Keratinocyte (primary cell): ENCODE data around the gene SERP2. TPM values are rescaled to one million over a fixed set of nuclear protein-coding genes. Genes with fewer than 3 reads are reported as not detected.

Experiments used
- DNase-seq: peaks from one replicate; pipeline ENCODE4 v3.0.0-alpha.2; 2011; ENCODE audit warnings: low read depth, missing footprints, low spot score
- FAIRE-seq: peaks from 2 replicates; lab custom pipeline; 2011; peaks lifted over from hg19 to GRCh38; lab: Jason Lieb, UNC
- H2AFZ ChIP-seq: 2 replicates; pipeline ENCODE4 v1.6.0; 2012; ENCODE audit warnings: low read length, control low read depth, inconsistent platforms; ENCODE audit not compliant: control insufficient read depth
- H3K27ac ChIP-seq: 2 replicates; pipeline ENCODE4 v1.5.1; 2011; ENCODE audit warnings: low read length; ENCODE audit not compliant: control insufficient read depth, insufficient read depth
- H3K27me3 ChIP-seq: 3 replicates; pipeline ENCODE4 v1.6.0; 2011; ENCODE audit warnings: low read length; ENCODE audit not compliant: control insufficient read depth, insufficient read depth; ENCODE audit errors: extremely low read depth
- H3K36me3 ChIP-seq, 2 experiments: 2 replicates in 1 of 2; 3 replicates in 1 of 2; pipeline ENCODE4 v1.5.1; 2011; ENCODE audit warnings: low read length in 2 of 2, mild to moderate bottlenecking in 1 of 2; ENCODE audit not compliant: control insufficient read depth in 2 of 2, insufficient read depth in 2 of 2; ENCODE audit errors: extremely low read depth in 1 of 2
- H3K4me1 ChIP-seq: 3 replicates; pipeline ENCODE4 v1.5.1; 2011; ENCODE audit warnings: low read length; ENCODE audit not compliant: control insufficient read depth, insufficient read depth; ENCODE audit errors: extremely low read depth
- H3K4me2 ChIP-seq: 3 replicates; pipeline ENCODE4 v1.6.0; 2011; ENCODE audit warnings: low read depth, low read length; ENCODE audit not compliant: control insufficient read depth, insufficient read depth; ENCODE audit errors: extremely low read depth
- H3K4me3 ChIP-seq, 3 experiments: fragments of 200-600 bp in 1 of 3; sonication (generic) in 1 of 3; 2 replicates in 2 of 3; 3 replicates in 1 of 3; pipeline ENCODE4 v1.5.1; 2011 to 2016; ENCODE audit warnings: low read length in 3 of 3, mild to moderate bottlenecking in 3 of 3, control low read depth in 2 of 3, inconsistent platforms in 1 of 3, low read depth in 1 of 3, mixed read lengths in 1 of 3, mixed run types in 1 of 3, moderate library complexity in 1 of 3; ENCODE audit not compliant: control insufficient read depth in 2 of 3, insufficient read depth in 2 of 3; ENCODE audit errors: extremely low read depth in 1 of 3
- H3K79me2 ChIP-seq: 2 replicates; pipeline ENCODE4 v1.6.0; 2012; ENCODE audit warnings: low read length; ENCODE audit not compliant: control insufficient read depth, insufficient read depth
- H3K9ac ChIP-seq: 3 replicates; pipeline ENCODE4 v1.6.0; 2011; ENCODE audit warnings: low read length; ENCODE audit not compliant: control insufficient read depth, insufficient read depth; ENCODE audit errors: extremely low read depth
- H3K9me1 ChIP-seq: 3 replicates; pipeline ENCODE4 v1.6.0; 2011; ENCODE audit warnings: low read length; ENCODE audit not compliant: control insufficient read depth, insufficient read depth; ENCODE audit errors: extremely low read depth
- H3K9me3 ChIP-seq: 2 replicates; pipeline ENCODE4 v1.5.1; 2012; ENCODE audit warnings: low read depth, low read length; ENCODE audit not compliant: control insufficient read depth
- H4K20me1 ChIP-seq: 3 replicates; pipeline ENCODE4 v1.6.0; 2011; ENCODE audit warnings: low read length; ENCODE audit not compliant: control insufficient read depth, insufficient read depth; ENCODE audit errors: extremely low read depth
- EZH2 ChIP-seq: IDR thresholded peaks from one replicate; pipeline ENCODE4 v1.6.1; 2012; ENCODE audit warnings: inconsistent platforms, mild to moderate bottlenecking, low read length, moderate library complexity
- dilution Hi-C: fragments of 300-500 bp; cut with MboI; formaldehyde crosslinking; loops from one replicate; pipeline ENCODE4 v1.7.0; 2020; ENCODE audit warnings: low sequenced_read_pairs; ENCODE audit not compliant: extremely low pct_ligation_motif_present
- polyA plus RNA-seq, 5 experiments: library from polyadenylated mRNA; depleted of rRNA in 3 of 5; stranded (reverse) in 3 of 5; stranded (forward) in 1 of 5; unstranded in 1 of 5; fragments of >200 nt; gene quantifications; 1 replicate in 1 of 5; 2 replicates in 3 of 5; 3 replicates in 1 of 5; pipeline versions ENCODE4 v1.2.1 to v1.2.3, GENCODE V29; 2011 to 2012; ENCODE audit warnings: missing spikeins in 2 of 5, low read depth in 1 of 5, low replicate concordance in 1 of 5
- TF ChIP-seq, protein P1 (sequence below), 3 experiments: IDR thresholded peaks in 1 of 3; conservative IDR thresholded peaks in 1 of 3; optimal IDR thresholded peaks in 1 of 3; 2 replicates in 2 of 3; 3 replicates in 1 of 3; pipeline versions ENCODE3 to v1.5.1; 2011; ENCODE audit warnings: low read length in 3 of 3, mild to moderate bottlenecking in 3 of 3, moderate library complexity in 2 of 3, control low read depth in 1 of 3, inconsistent platforms in 1 of 3; ENCODE audit not compliant: insufficient read depth in 2 of 3; ENCODE audit errors: extremely low read depth in 1 of 3

Gene SERP2
- polyA plus RNA-seq, 1 donor (not counting 4 experiments of a cell fraction or from before 2014, with no cell fraction given), result 0.45 TPM

DNA sequence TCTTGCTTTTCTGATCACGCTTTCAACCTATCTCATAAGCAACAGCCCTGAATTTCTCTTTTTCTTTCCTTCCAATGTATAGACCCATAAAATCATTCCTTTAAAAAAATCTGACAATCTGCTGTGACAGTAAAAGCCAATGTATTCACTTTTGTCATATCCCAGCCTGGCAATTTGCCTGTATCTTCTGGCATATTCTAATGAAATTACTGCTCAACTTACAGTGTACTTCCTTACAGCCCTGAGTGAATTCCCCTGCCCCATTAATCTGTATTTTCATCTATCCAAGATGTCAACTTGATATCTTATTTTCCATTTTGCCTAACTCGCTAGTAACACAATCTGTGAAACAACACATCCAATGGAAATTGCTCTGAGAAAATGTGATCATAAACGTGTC lies 18.0 kb upstream of the SERP2 start:
- FAIRE-seq, result no peak
- dilution Hi-C loops, result no loop called here

GRCh38 chr13:44359983-44360375 lies 13.6 kb upstream of the SERP2 start:
- Histone ChIP-seq H3K4me2 (no peak overlapping the region), H4K20me1 (no peaks in the 10 kb centered on the region), H2AFZ (no peak overlapping the region), H3K27ac (no peak overlapping the region), H3K79me2 (no peaks in the 10 kb centered on the region), H3K4me3 (no peak overlapping the region), H3K9me3 (no peaks in the 10 kb centered on the region), H3K27me3 (no peaks in the 10 kb centered on the region), H3K4me1 (peaks cover 21% of the 10 kb centered on the region), H3K9ac (no peak overlapping the region), H3K9me1 (no peaks in the 10 kb centered on the region), H3K36me3 (no peaks in the 10 kb centered on the region)
- FAIRE-seq (no peak), DNase-seq (no peak)
- TF ChIP-seq EZH2, result no peak
- TF ChIP-seq, protein P1, sequence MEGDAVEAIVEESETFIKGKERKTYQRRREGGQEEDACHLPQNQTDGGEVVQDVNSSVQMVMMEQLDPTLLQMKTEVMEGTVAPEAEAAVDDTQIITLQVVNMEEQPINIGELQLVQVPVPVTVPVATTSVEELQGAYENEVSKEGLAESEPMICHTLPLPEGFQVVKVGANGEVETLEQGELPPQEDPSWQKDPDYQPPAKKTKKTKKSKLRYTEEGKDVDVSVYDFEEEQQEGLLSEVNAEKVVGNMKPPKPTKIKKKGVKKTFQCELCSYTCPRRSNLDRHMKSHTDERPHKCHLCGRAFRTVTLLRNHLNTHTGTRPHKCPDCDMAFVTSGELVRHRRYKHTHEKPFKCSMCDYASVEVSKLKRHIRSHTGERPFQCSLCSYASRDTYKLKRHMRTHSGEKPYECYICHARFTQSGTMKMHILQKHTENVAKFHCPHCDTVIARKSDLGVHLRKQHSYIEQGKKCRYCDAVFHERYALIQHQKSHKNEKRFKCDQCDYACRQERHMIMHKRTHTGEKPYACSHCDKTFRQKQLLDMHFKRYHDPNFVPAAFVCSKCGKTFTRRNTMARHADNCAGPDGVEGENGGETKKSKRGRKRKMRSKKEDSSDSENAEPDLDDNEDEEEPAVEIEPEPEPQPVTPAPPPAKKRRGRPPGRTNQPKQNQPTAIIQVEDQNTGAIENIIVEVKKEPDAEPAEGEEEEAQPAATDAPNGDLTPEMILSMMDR (optimal IDR thresholded peaks at IDR 0.05 in 1 of 3, IDR thresholded peaks at IDR 0.05 in 1 of 3, conservative IDR thresholded peaks at IDR 0.05 in 1 of 3; ENCODE audit: extremely low read depth in 1 of 3, insufficient read depth in 2 of 3, low read length in 3 of 3), result no peak
- dilution Hi-C loops, result no loop called here

More for the DNA sequence above, 18.0 kb upstream of the SERP2 start:
- Histone ChIP-seq H3K79me2 (no peaks in the 10 kb centered on the region), H3K4me1 (peaks cover 12% of the 10 kb centered on the region), H3K27me3 (no peaks in the 10 kb centered on the region), H4K20me1 (no peaks in the 10 kb centered on the region), H3K4me2 (no peak overlapping the region), H3K4me3 (no peak overlapping the region), H3K9me1 (no peaks in the 10 kb centered on the region), H3K36me3 (no peaks in the 10 kb centered on the region), H3K9ac (no peak overlapping the region), H3K9me3 (no peaks in the 10 kb centered on the region), H2AFZ (no peak overlapping the region), H3K27ac (no peak overlapping the region)
- no peak for DNase-seq
- TF ChIP-seq, protein P1 (optimal IDR thresholded peaks at IDR 0.05 in 1 of 3, IDR thresholded peaks at IDR 0.05 in 1 of 3, conservative IDR thresholded peaks at IDR 0.05 in 1 of 3; ENCODE audit: extremely low read depth in 1 of 3, insufficient read depth in 2 of 3, low read length in 3 of 3), result no peak
- TF ChIP-seq EZH2, result no peak
